Left colon (tissue), 2 donors: ENCODE measurements around the gene OR6Q1. TPM values are rescaled to one million over a fixed set of nuclear protein-coding genes. Genes with fewer than 3 reads are reported as not detected.
"Not testable (repeated sequence)": the region's sequence is repeated elsewhere in the genome, so short reads cannot be mapped to it uniquely, and the experiment has no call there.

ENCODE experiments used
- ATAC-seq: fragments of 200-7000 bp; cut with Tn5 transposase; one replicate; pipeline ENCODE4 v1.9.1; 2020; ENCODE audit warnings: mild to moderate bottlenecking, moderate library complexity
- DNase-seq, 2 donors: peaks; one replicate each; pipeline ENCODE4 v3.0.0-alpha.2; 2020
- intact Hi-C, 2 donors: fragments of 100-400 bp; cut with DNase I in 1 of 2; cut with micrococcal nuclease in 1 of 2; formaldehyde crosslinking; loops; one replicate each; pipeline versions ENCODE4 v1.11.2 to v1.14.0; 2022; cut with DNase I, micrococcal nuclease
- long read RNA-seq: library from polyadenylated mRNA; unstranded; transcript quantifications from one replicate; pipeline ENCODE4 v2.0.0, GENCODE V29; 2021
- total RNA-seq, 2 donors: library from RNA; stranded (reverse); fragmentation: NEBNext Ultra II Directional; extraction: Animal tissue kit (Norgen Biotek cat#: 25700); gene quantifications; one replicate each; pipeline ENCODE4 v1.2.1, GENCODE V29; 2021
- donor health status: DM: no; HTN: no; CAD: no.
- donor health status: DM: yes; HTN: yes; CAD: no.

OR6Q1 gene, protein sequence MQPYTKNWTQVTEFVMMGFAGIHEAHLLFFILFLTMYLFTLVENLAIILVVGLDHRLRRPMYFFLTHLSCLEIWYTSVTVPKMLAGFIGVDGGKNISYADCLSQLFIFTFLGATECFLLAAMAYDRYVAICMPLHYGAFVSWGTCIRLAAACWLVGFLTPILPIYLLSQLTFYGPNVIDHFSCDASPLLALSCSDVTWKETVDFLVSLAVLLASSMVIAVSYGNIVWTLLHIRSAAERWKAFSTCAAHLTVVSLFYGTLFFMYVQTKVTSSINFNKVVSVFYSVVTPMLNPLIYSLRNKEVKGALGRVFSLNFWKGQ
- not detected for total RNA-seq
- long read RNA-seq, result 0 reads

DNA sequence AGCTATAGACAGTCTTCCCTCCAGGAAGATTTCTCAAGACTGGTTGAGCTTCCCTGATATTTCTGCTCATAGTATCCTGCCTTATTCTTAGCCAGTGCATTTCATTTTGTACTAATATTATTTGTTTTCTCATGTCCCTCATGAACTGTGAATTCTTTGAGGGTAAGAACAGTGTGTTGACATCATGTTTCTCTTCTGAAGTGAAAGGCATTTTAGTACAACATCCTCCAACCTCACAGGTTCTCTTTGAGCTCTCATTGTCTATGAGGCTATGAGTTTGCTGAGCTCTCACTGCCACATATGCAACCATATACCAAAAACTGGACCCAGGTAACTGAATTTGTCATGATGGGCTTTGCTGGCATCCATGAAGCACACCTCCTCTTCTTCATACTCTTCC is at the start of gene OR6Q1:
Gene OR6Q1 (plus strand): TSS at position 301 of the 400 bp plus-strand sequence. CDS start 0 bp downstream, at position 301.
- no peak for ATAC-seq

DNA sequence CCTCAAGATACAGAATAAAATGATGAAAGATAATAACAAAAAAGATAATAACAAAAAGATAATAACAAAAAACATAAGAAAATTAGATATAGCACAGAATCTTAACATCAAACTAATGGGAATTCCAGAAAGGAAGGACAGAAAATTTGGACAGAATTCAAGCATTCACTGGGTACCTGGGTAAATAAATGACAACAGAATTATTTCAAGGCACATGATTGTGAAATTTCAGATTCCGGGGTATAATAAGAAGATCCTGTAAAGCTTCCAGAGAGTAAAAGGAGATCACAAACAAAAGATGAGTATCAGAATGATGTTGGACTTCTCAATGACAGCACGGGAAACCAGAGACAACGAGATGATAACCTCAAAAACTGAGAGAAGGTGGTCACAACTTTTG is 49.2 kb upstream of the OR6Q1 start:
- no peak for DNase-seq
- intact Hi-C loops, result no loop called here
- ATAC-seq, result no peak

More for the DNA sequence above, at the start of gene OR6Q1:
- intact Hi-C loops, result no loop called here
- DNase-seq, result no peak

DNA sequence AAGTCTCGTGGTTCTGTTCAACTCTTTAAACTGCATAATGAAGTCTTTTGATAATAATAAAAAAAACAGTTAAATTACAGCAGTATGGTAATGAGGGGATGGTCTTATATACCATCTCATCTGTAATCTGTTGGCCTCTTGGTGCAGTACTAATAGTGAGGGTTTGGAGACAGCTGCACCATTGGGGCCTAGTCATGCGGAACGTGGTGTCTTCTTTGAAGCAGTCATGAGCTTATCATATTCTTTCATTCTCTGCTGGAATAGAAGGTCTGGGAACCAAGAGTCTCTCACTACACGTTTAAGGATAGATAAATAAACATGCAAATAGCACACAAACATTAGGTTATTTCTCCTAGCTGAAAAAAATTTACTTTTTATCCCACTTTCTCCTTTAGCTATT is 48.0 kb upstream of the OR6Q1 start:
- DNase-seq (no peak), ATAC-seq (no peak)
- intact Hi-C loops, result no loop called here

DNA sequence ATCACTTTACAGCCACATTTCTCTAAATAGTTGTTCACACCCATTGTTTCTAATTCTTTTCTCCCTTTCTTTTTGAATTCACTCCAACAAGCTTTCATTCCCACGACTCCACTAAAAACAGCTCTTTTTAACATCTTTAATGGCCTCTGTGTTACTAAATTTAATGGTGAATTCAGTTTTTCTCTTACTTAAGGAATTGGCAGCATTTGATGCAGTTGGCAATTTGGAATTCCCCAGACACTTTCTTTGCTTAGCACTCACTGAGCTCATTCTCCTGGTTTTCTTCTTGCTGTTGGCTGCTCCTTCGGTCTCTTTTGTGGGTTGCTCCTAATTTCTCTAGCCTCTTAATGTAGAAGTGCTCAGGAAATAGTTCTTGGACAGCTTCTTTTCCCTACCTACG is 47.6 kb upstream of the OR6Q1 start:
- intact Hi-C loops, result no loop called here
- no peak for ATAC-seq
- no peak for DNase-seq

DNA sequence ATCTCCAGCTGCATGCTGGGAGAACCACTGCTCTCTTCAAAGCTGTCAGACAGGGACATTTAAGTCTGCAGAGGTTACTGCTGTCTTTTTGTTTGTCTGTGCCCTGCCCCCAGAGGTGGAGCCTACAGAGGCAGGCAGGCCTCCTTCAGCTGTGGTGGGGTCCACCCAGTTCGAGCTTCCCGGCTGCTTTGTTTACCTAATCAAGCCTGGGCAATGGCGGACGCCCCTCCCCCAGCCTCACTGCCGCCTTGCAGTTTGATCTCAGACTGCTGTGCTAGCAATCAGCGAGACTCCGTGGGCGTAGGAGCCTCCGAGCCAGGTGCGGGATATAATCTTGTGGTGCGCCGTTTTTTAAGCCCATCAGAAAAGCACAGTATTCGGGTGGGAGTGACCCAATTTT is 31.2 kb upstream of the OR6Q1 start:
- ATAC-seq, DNase-seq, intact Hi-C loops: not testable (repeated sequence)

DNA sequence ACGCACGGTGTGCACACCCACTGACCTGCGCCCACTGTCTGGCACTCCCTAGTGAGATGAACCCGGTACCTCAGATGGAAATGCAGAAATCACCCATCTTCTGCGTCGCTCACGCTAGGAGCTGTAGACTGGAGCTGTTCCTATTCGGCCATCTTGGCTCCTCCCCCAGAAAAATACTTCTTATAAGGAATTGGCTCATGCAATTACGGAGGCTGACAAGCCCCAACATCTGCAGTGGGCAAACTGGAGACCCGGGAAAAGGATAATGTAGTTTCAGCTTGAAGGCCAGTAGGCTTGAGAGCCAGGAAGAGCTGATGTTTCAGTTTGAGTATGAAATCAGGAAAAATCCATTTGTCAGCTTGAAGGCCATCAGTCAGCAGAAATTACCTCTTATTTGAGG is 30.7 kb upstream of the OR6Q1 start:
- DNase-seq, intact Hi-C loops, ATAC-seq: not testable (repeated sequence)

DNA sequence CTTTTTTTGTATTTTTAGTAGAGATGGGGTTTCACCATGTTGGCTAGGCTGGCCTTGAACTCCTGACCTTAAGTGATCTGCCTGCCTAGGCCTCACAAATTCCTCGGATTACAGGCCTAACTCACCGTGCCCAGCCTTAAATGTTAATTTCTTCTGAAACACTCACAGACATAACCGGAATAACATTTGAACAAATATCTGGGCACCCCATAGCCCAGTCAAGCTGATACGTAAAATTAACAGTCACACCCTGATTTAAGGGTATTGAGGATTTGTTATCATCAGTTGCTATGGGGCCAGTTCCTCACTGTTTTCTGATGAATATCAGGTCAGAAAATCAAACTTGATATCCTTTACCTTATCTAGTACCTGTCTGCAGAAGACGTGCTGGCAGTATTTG is 30.1 kb upstream of the OR6Q1 start:
- intact Hi-C loops, result no loop called here
- no peak for ATAC-seq

DNA sequence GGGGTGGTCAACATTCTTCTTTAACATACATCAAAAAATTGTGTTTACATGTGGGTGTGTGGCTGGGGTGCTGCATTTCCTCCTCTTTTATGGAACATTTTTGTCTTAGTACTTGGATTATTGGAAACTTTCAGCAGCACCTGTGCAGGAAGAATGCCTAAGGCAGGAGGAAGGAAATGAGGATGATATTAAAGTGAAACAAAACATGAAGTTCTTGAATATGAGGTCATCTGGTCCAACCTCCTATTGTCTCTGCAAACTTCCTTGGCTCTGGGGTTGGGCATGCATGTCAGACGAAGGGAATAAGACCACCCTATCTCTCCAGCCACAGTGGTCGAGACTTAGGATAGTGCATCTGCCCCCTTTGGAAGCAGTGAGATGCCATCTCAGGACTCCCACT is 27.7 kb upstream of the OR6Q1 start:
- ATAC-seq (no peak), DNase-seq (no peak)
- intact Hi-C loops, result no loop called here

More for the DNA sequence above, 30.1 kb upstream of the OR6Q1 start:
- no peak for DNase-seq

DNA sequence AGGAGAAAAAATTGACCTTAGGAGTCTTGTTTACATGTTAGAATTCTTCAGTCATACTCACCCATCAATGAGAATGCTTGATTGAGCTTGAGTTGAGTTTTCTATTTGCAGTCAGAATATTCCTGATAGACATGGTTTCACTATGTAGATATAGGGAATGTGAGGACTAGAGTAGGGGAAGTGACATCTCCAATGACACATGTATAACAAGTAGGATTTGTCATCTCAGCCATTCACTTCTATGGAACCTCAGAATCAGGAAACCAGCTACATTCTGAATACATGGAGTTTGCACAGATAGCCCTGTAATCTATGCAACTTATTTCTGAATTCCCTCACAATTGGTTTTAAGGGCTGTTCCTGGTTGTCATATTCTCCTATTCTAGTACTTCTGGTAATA is 27.2 kb upstream of the OR6Q1 start:
- DNase-seq (no peak), ATAC-seq (no peak)
- intact Hi-C loops, result no loop called here

DNA sequence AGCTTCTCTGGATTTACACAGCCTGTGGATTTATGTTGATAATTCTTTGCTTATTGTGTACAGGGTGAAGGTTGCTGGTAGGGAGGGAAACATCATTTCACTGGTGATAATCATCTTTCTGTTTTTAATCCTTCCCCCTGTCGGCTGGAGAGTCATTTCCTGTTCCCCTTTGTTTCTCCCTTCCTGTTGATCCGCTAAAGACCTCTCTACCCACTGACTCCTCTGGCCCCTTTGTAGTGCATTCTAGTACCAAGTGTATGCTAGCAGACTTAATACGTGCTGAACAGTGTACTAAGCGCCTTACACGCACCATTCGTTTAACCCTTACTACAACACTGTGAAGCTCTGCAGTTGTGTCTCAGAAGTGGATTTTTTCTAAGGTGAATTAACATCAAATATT is 26.1 kb upstream of the OR6Q1 start:
- no peak for DNase-seq
- no peak for ATAC-seq
- intact Hi-C loops, result no loop called here

DNA sequence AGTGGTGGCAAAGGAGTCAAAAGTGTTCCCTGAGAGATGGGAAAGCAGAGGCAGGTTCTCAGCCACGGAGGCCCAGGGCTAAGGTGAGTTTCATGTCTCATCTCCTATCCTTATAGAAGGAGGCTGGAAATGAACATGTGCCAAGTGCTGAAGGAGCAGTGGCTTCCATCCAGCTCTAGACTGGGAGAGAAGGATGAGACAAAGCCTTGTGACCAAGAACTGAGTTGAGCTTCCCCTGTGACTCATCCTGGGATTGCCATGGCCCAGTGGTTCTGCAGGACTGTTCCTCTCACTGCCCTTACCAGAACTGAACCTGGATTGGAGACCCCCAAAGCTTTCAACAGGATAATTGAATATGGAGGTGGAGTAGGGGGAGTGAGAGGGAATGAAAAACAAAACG is 23.8 kb upstream of the OR6Q1 start:
- intact Hi-C loops, result no loop called here
- DNase-seq (no peak), ATAC-seq (no peak)

DNA sequence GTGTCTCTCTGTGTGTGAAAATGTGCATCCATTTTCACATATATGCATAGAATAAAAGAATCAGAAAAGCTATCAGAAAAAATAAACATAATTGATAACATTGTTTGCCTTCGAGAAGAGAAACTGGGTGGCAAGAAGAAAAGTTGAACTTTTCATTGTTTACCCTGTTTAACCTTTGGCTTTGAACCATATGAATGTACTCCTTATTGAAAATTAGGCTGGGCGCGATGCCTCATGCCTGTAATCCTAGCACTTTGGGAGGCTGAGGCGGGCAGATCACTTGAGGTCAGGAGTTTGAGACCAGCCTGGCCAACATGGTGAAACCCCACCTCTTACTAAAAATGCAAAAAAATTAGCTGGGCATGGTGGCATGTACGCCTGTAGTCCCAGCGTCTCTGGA is 19.0 kb upstream of the OR6Q1 start:
- intact Hi-C loops, result no loop called here
- DNase-seq (no peak), ATAC-seq (no peak)

DNA sequence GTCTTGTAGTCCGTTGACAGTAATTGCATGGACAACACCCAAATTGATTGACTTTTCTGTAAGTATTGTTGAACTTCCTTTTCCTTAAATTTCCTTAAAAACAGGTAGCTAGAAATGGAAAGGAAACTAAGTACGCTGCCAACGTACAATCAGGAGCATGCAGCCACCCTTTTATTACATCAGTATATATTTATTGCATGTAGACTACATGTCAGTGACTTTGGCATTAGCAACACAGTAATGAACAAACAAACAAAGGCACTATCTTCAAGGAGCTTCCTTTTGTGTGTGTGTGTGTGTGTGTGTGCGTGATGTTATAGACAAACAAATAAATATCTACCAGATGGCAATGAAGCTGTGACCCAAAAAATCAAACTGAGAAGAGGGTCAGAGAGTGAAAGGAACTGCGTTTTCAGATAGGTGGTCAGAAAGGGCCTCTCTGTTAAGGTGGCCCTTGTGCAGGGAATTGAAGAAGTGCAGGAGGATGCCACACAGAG is 7.3 kb upstream of the OR6Q1 start, which contains the start of gene OR9Q1:
Gene OR9Q1 (plus strand): TSS at position 447 of the 497 bp plus-strand sequence. CDS start 155,564 bp downstream, outside the sequence.
- intact Hi-C loops, result no loop called here
- peak; percentile 65 for ATAC-seq

DNA sequence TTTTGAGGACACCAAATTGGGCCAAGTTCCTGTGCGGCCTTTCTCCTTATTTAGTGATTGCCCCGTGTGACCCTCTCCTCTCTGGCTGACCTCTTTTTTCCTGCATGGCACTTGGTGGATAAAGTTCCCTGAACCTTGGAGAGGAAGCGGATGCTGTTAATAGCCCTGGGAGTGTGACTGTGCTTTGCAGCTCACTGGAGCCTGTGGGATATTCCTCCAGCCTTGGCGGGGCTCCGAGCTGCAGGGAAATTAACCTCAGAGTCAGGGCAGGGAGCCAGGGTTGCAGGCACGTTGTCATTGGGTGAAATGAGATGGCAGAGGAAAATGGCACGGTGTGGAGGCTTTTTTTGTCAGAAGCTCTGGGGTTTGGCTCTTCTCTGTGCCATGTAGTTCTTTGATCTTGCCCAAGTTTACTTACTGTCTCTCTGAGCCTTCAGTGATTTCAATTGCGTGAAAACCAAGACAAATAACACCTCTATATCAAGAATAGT is 6.1 kb upstream of the OR6Q1 start:
- intact Hi-C loops, result no loop called here
- peak; percentile 41 to 75 for DNase-seq
- peak; percentile 94 for ATAC-seq

More for the DNA sequence above, 7.3 kb upstream of the OR6Q1 start, which contains the start of gene OR9Q1:
- DNase-seq, result no peak

DNA sequence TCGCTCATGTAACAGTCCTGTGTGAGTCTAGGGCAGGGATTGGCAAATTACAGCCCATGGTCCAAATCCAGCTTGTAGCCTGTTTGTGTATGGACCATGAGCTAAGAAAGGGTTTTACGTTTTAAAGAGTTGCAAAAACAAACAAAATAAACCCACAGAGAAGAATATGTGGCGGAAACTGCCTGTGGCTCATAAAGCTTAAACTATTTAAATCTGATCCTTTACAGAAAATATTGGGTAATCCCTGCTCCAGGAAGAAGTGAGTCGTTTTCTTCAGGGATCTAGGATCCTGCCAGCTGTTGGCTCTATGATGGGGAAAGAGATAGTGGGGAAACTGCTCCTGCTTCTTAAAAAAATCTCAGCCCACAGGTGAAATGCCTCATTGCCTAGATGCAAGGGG is 3.4 kb upstream of the OR6Q1 start:
- ATAC-seq (no peak), DNase-seq (no peak)
- intact Hi-C loops, result no loop called here

DNA sequence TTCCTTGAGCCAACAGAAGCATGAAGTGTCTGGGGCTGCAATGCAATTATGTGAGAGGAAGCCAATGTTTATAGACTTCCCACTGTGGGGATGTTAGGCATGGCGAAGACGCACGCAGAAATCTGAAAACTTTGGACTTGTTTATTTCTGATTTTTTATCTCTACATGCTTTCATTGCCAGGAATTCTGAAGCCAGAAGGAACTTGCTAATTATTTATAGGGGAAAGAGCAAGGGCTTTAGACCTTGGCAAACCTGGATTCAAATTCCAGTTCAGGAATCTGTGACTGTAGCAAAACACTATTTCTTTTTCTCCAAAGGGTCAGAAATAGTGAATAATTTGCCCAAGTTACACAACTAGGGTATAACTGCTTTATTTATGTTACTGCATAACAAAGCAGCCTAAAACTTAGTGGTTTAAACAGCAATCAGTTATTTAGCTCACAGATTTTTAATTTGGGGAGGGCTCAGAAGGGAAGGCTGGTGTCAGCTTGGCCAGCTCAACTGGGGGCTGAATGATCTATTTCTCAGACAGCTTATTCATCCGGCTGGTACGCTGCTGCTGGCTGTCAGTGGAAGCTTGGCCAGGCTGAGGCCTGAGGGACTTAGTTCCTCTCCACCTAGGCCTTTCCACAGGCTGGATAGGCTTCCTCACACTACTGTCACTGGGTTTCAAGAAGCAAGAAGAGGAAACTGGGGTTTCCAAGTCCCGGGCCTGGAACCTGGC is 1.9 kb upstream of the OR6Q1 start:
- DNase-seq (no peak), ATAC-seq (no peak)
- intact Hi-C loops, result no loop called here

DNA sequence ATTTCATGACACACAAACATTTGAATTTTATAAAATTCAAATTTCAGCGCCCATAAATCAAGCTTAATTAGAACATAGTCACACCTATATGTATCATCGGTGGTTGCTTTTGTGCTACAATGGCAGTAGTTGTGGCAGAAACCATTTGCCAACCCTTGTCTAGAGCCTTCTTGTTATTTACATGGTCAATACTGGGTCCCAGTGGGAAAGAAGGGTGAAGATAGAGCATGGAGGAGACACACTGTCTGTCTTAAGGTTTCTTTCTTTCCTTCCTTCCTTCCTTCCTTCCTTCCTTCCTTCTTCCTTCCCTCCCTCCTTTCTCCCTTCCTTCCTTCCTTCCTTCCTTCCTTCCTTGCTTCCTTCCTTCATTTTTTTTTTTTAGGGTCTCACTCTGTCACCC is 3.7 kb downstream of the OR6Q1 start:
- intact Hi-C loops, result no loop called here
- no peak for ATAC-seq
- no peak for DNase-seq

DNA sequence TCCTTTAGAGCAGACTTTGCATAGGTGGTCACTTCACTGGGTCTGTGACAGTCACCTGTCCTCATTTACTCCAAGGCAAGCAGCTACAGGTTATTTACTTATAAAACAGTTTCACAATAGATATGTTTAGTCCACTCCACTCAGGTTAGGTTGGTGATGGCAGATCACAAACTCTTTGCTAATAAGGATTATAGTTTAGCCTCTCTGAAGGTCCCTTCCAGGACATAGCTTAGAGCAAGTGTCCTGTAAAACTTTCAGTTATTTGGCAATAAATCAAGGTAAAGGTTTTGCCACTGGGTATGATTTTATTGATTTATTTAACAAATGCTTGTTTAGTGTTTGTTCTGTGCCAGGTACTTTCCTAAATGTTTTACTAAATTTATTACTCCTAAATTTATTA is 8.8 kb downstream of the OR6Q1 start:
- no peak for DNase-seq
- no peak for ATAC-seq
- intact Hi-C loops, result no loop called here

DNA sequence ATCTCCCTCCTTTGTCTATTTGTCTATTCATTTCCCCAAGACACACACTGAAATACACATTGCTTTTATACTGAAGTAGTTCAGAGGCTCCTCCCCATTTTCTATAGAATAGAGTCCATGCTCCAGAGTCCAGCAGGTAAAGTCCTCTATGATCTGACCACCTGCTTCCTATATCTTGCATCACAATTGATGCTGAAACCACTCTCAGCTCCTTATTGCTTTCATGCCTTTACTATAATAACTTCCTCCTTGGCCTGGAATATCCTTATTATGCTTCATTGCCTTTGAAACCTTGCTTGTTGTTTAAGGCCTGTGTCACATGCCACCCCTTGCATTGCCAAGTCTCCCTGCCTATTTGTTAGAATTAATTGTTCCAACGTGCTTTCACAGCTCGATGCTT is 12.6 kb downstream of the OR6Q1 start:
- ATAC-seq (peak; percentile 97), DNase-seq (no peak)
- intact Hi-C loops, result no loop called here

DNA sequence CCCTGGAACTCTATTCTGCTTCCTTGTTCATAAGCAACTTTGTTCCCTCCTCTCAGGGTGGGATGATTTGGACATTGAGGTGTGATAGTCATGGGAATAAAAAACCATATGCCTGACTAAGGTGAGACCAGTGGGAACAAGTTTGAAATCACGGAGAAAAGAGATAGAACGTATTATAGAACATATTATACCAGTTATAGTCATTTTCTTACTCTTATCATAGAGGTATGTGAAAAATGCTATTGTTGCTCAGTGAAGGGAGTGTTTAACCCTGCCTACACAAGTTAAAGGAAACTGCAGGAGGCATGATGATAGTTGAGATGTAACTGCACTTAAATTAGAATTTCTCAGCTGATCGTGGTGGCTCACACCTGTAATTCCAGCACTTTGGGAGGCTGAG is 15.5 kb downstream of the OR6Q1 start:
- intact Hi-C loops, result no loop called here
- no peak for DNase-seq
- ATAC-seq, result no peak
